ACHN (cell line): ENCODE data around the gene NME3.
"Not testable (repeated sequence)": the region's sequence is repeated elsewhere in the genome, so short reads cannot be mapped to it uniquely, and the experiment has no call there.

ENCODE experiments used
- DNase-seq: peaks from one replicate; pipeline ENCODE4 v3.0.0-alpha.2; 2015
- in situ Hi-C: cut with HindIII; loops from 2 replicates; pipeline ENCODE4 v1.10.0; 2017; ENCODE audit warnings: low sequenced_read_pairs, low pct_ligation_motif_present, low pct_unique_long_range_greater_than_20kb

The NME3 gene

GRCh38 chr16:1771188-1771863 lies at the start of gene NME3:
Gene NME3 (minus strand): TSS chr16:1771543. CDS start chr16:1771534, 9 bp downstream.
- in situ Hi-C loops: no loop called here
- peak; percentile 80 for DNase-seq

GRCh38 chr16:1820946-1821290 lies 49.6 kb upstream of the NME3 start:
- in situ Hi-C loops: no loop called here
- no peak for DNase-seq

GRCh38 chr16:1820096-1820945 lies 49.0 kb upstream of the NME3 start:
- in situ Hi-C loops: no loop called here
- DNase-seq: no peak

GRCh38 chr16:1819611-1820010 lies 48.3 kb upstream of the NME3 start:
- DNase-seq: no peak
- in situ Hi-C loops: no loop called here

DNA sequence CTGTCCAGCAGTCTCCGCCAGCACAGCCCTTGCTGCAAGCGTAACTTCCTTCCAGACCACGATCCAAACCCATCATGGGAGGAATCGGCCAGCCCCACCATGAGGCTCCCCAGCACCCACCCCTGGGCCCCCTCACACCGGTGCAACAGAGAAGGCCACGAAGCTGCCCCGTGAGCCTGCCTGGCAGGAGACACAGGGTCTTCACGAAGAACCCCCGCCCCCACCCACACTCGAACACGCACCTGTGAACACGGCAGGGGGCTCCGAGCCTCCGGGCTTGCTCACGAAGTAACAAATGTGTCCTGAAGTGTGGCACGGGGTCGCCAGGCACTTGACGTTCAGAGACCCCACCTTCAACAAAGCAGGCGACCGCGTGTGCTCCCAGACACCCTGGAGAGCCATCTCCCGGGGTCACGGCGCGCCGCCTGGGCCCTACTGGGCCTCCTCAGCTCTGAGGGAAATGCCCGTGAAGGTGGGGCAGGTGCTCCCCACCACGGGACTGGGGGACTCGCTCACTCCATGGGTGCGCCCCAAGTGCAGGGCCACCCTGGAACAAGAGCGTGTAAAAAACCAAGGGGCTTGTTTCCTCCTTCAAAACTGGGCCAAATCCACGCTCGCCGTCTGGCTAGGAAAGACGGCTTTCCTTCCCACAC lies 47.7 kb upstream of the NME3 start:
- DNase-seq: no peak
- in situ Hi-C loops: no loop called here

DNA sequence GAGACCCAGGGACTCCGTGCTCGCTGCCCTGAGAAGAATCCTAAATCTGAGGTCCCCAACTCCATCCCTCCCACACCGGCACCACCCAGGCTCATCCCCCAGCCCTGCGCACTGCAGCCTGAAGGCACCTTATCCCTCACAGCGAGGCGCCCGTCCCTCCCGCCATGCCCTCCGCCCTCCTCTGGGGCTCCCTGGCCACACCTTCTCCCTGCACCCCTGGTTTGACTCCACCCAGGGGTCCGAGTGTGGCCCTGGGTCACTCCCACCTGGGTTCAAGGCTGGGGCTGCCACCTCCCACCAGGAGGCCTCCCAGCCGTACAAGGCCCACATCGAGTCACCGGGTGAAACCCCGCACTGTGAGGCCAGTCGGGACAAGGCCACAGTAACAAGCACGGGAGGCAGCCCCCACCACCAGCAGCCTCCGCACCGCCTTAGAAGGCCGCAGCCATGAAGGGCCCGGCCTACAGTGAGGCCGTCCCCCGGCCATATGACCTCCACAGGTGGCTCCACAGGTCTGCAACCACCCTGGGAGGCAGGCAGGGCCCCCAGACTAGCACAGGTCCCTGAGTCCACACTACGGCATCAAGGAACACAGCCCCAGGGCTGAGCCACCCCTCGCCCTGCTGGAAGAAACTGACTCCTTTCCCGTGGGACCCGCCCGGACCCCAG lies 47.0 kb upstream of the NME3 start:
- in situ Hi-C loops: no loop called here
- no peak for DNase-seq

DNA sequence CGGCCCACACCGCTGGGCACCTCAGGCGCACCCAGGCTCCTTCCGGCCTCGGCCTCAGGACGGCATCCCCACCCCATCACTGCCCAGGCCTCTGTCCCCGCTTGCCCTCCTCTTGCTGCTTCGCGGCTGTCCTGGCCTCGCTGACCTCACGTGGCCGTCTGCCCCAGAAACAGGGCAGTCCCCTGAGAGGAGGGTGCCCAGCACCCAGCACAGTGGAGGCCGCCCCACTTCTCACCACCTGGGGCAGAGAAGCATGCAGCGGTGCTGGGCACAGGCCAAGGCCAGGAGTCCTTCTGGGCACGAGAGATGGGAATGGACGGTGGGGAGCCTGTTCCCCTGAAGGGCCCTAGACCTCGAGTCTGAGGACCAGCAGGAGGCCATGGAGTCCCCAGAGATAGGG lies 46.4 kb upstream of the NME3 start:
- in situ Hi-C loops: no loop called here
- no peak for DNase-seq

GRCh38 chr16:1817276-1817589 lies 45.9 kb upstream of the NME3 start:
- no peak for DNase-seq
- in situ Hi-C loops: no loop called here

DNA sequence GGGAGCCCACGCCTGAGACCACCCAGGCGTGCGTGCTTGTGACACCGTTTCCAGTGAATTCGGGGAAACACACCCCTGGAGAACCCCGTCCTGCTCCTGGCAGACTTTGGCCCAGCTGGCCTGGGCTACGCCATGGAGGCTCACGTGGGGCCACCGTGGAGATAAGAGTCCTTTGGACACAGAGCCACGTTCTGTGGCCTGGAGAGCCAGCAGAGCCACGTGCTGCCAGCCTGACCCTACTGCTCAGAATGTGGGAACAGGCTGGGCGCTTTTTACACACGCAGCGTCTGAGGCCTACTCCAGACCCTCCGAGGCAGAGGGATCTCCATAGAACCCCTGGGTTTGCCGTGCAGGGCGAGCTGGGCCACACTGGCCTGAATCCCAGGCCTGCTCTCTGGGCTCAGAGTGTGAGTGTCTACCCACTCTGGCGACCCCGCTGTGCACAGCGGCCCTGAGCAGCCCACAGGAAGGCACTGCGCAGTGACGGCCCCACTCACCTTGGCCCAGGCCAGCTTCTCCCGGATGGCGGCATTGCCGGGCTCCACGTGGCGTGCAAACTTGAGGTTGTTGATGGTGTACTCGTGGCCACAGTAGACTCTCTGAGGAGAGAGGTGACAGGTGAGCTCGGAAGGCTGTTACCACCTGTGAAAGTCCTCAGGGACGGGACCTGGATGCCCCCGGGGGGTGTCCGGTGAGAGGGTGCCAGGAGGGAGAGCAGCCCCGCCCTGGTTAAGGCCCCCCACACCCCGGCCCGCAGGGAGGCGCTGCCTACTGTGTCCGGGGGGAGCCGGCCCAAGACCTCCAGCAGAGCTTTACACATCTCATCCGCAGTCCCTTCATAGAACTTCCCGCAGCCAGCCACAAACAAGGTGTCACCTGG lies 45.3 kb upstream of the NME3 start:
- no peak for DNase-seq

DNA sequence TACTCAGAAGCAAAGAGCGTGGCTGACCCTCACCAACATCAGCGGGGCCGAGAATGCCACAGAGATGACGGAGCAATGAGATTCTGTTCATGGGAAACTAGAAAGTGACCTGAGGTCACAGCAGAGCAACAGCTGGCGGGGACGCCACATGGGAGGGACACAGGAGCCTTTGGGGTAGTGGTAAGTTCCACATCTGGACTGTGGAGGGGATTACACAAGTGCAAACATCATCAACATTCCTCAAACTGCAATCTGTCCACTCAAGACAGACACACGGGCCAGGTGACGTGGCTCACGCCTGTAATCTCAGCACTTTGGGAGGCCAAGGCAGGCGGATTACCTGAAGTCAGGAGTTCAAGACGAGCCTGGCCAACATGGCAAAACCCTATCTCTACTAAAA lies 44.1 kb upstream of the NME3 start:
- in situ Hi-C loops: no loop called here
- no peak for DNase-seq

More for the DNA sequence above, 45.3 kb upstream of the NME3 start:
- in situ Hi-C loops: no loop called here

GRCh38 chr16:1812732-1813163 lies 41.4 kb upstream of the NME3 start:
- in situ Hi-C loops: no loop called here
- peak; percentile 19 for DNase-seq

GRCh38 chr16:1810536-1810935 lies 39.2 kb upstream of the NME3 start:
- DNase-seq: no peak
- in situ Hi-C loops: no loop called here

- no peak for DNase-seq
- in situ Hi-C loops: no loop called here
Measured at GRCh38 chr16:1810106-1810505, 38.8 kb upstream of the NME3 start.

DNA sequence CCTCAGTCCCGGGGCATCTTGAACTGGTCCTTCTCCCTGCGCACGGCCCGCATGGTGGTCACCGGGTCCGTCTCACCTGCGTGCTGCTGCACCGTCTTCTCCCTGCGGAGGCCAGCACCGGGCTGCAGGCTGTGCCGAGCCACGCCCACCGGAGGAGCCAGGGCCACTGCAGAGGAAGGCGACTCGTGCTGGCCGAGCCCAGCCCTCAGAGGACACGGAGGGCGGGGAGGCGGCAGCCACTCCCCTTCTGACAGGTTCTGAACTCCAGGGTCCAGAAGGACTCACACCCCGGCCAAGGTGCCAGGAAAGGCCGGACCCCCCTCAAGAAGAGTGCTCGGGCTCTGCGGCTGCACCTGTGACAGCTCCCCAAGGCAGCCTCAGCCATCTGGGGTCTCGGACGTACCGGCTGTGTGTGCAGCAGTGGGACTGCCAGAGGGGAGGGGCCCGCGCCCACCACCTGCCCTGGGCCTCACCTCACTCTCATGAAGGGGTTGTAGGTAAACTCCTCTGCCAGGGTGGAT lies 38.0 kb upstream of the NME3 start:
- in situ Hi-C loops: no loop called here
- DNase-seq: no peak

GRCh38 chr16:1808691-1809090 lies 37.3 kb upstream of the NME3 start:
- in situ Hi-C loops: no loop called here
- DNase-seq: no peak

GRCh38 chr16:1807626-1808025 lies 36.3 kb upstream of the NME3 start:
- in situ Hi-C loops: no loop called here
- no peak for DNase-seq

DNA sequence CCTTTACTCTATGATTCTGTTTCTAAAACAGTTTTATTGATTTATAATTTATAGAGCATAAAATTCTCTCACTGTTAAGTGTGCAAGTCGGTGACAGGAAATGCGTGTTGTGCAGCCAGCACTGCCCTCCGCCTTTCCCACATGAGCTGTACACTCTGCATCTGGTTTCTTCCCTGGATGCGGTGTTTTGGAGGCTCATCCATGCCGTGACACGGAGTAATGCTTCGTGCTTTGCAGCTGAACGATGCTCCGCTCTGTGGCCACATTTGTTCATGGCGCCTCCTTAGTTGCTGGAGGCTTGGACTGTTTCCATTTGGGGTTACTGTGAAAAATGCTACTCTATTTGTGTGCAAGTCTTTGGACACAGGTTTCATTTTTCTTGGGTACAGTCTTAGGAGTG lies 29.4 kb upstream of the NME3 start:
- no peak for DNase-seq
- in situ Hi-C loops: no loop called here

- in situ Hi-C loops, DNase-seq: not testable (repeated sequence)
Measured at GRCh38 chr16:1799263-1799662, 27.9 kb upstream of the NME3 start.
